Astrocyte (in vitro differentiated cells and primary cell): ENCODE results near the gene AUTS2. TPM values are rescaled to one million over a fixed set of nuclear protein-coding genes. Genes with fewer than 3 reads are reported as not detected.

Experiments used
- DNase-seq: peaks from one replicate; pipeline ENCODE4 v3.0.0-alpha.2; 2010; ENCODE audit warnings: low read depth
- FAIRE-seq: peaks from 2 replicates; lab custom pipeline; 2011; peaks lifted over from hg19 to GRCh38; lab: Jason Lieb, UNC
- H2AFZ ChIP-seq: 2 replicates; pipeline ENCODE4 v1.6.0; 2012; ENCODE audit warnings: low read depth, low read length, inconsistent platforms
- H3K27ac ChIP-seq: 2 replicates; pipeline ENCODE4 v1.5.1; 2011; ENCODE audit warnings: low read depth, low read length, inconsistent platforms
- H3K27me3 ChIP-seq: 2 replicates; pipeline ENCODE4 v1.6.0; 2011; ENCODE audit warnings: low read length, inconsistent platforms; ENCODE audit not compliant: insufficient read depth
- H3K36me3 ChIP-seq: 2 replicates; pipeline ENCODE4 v1.5.1; 2011; ENCODE audit warnings: low read length, inconsistent platforms; ENCODE audit not compliant: insufficient read depth
- H3K4me1 ChIP-seq: 2 replicates; pipeline ENCODE4 v1.5.1; 2011; ENCODE audit warnings: low read length, inconsistent platforms; ENCODE audit not compliant: insufficient read depth
- H3K4me2 ChIP-seq: 2 replicates; pipeline ENCODE4 v1.6.0; 2012; ENCODE audit warnings: low read length, inconsistent platforms
- H3K4me3 ChIP-seq: 2 replicates; pipeline ENCODE4 v1.5.1; 2011; ENCODE audit warnings: low read depth, mild to moderate bottlenecking, low read length, inconsistent platforms; ENCODE audit not compliant: insufficient read depth
- H3K79me2 ChIP-seq: 2 replicates; pipeline ENCODE4 v1.6.0; 2012; ENCODE audit warnings: mild to moderate bottlenecking, low read length, inconsistent platforms; ENCODE audit not compliant: insufficient read depth
- H3K9ac ChIP-seq: 2 replicates; pipeline ENCODE4 v1.6.0; 2012; ENCODE audit warnings: mild to moderate bottlenecking, low read length, inconsistent platforms
- H3K9me3 ChIP-seq: 2 replicates; pipeline ENCODE4 v1.5.1; 2012; ENCODE audit warnings: low read depth, mild to moderate bottlenecking, low read length, inconsistent platforms; ENCODE audit not compliant: insufficient read depth
- H4K20me1 ChIP-seq: 2 replicates; pipeline ENCODE4 v1.6.0; 2012; ENCODE audit warnings: low read length, inconsistent platforms; ENCODE audit not compliant: insufficient read depth
- H3K27ac Mint-ChIP-seq: one replicate; pipeline ENCODE4 v1.8.0; 2021; ENCODE audit warnings: mild to moderate bottlenecking, mixed read lengths; ENCODE audit not compliant: unreplicated experiment
- H3K27me3 Mint-ChIP-seq: one replicate; pipeline ENCODE4 v1.8.0; 2021; ENCODE audit warnings: low read depth, mixed read lengths; ENCODE audit not compliant: unreplicated experiment
- H3K36me3 Mint-ChIP-seq: one replicate; pipeline ENCODE4 v1.8.0; 2021; ENCODE audit warnings: low read depth, mixed read lengths; ENCODE audit not compliant: unreplicated experiment
- H3K4me1 Mint-ChIP-seq: one replicate; pipeline ENCODE4 v1.8.0; 2021; ENCODE audit warnings: low read depth, mixed read lengths; ENCODE audit not compliant: unreplicated experiment
- H3K4me3 Mint-ChIP-seq: one replicate; pipeline ENCODE4 v1.8.0; 2021; ENCODE audit warnings: mild to moderate bottlenecking, moderate library complexity, mixed read lengths; ENCODE audit not compliant: unreplicated experiment
- H3K9me3 Mint-ChIP-seq: one replicate; pipeline ENCODE4 v1.8.0; 2021; ENCODE audit warnings: mild to moderate bottlenecking, mixed read lengths; ENCODE audit not compliant: unreplicated experiment
- CTCF ChIP-seq: IDR thresholded peaks from 2 replicates; pipeline ENCODE4 v1.5.1; 2011; ENCODE audit warnings: low read depth, mild to moderate bottlenecking, inconsistent platforms, low read length, moderate library complexity; ENCODE audit not compliant: insufficient read depth
- EZH2 ChIP-seq: IDR thresholded peaks from 2 replicates; pipeline ENCODE4 v1.6.1; 2012; ENCODE audit warnings: mild to moderate bottlenecking, low read length, inconsistent platforms; ENCODE audit not compliant: insufficient read depth
- total RNA-seq: library from RNA; stranded (reverse); gene quantifications from 2 replicates; pipeline ENCODE4 v1.2.1, GENCODE V29; 2021

The AUTS2 gene
- total RNA-seq, 1 donor from 2014 or later, result 73.2 TPM

GRCh38 chr7:70619659-70620058 is 1021.4 kb downstream of the AUTS2 start:
- Mint-ChIP-seq H3K36me3 (no peaks in the 10 kb centered on the region), H3K27ac (no peak overlapping the region), H3K27me3 (peaks cover 2% of the 10 kb centered on the region), H3K4me3 (no peak overlapping the region), H3K9me3 (peaks cover 3% of the 10 kb centered on the region), H3K4me1 (peaks cover 24% of the 10 kb centered on the region)
- no peak overlapping the region for H3K4me3 ChIP-seq
- H4K20me1 ChIP-seq, result no peaks in the 10 kb centered on the region
- no peak for DNase-seq
- no peaks in the 10 kb centered on the region for H3K9me3 ChIP-seq
- H2AFZ ChIP-seq, result no peak overlapping the region
- no peaks in the 10 kb centered on the region for H3K27me3 ChIP-seq
- H3K4me1 ChIP-seq, result peaks cover 2% of the 10 kb centered on the region
- H3K79me2 ChIP-seq, result no peaks in the 10 kb centered on the region
- no peak for FAIRE-seq
- H3K27ac ChIP-seq, result no peak overlapping the region
- no peak overlapping the region for H3K4me2 ChIP-seq
- H3K36me3 ChIP-seq, result no peaks in the 10 kb centered on the region
- H3K9ac ChIP-seq, result no peak overlapping the region
- no peak for TF ChIP-seq EZH2
- no peak for TF ChIP-seq CTCF

- Mint-ChIP-seq H3K4me3 (no peak overlapping the region), H3K36me3 (no peaks in the 10 kb centered on the region), H3K9me3 (peaks cover 3% of the 10 kb centered on the region), H3K4me1 (peaks cover 20% of the 10 kb centered on the region), H3K27me3 (peaks cover 2% of the 10 kb centered on the region), H3K27ac (no peak overlapping the region)
- Histone ChIP-seq H3K36me3 (no peaks in the 10 kb centered on the region), H3K27me3 (no peaks in the 10 kb centered on the region), H3K4me2 (no peak overlapping the region), H3K9me3 (no peaks in the 10 kb centered on the region), H3K4me3 (no peak overlapping the region), H4K20me1 (no peaks in the 10 kb centered on the region), H3K9ac (no peak overlapping the region), H3K27ac (no peak overlapping the region), H3K4me1 (no peaks in the 10 kb centered on the region), H2AFZ (no peak overlapping the region), H3K79me2 (no peaks in the 10 kb centered on the region)
- no peak for FAIRE-seq
- no peak for DNase-seq
- no peak for TF ChIP-seq EZH2
- TF ChIP-seq CTCF, result no peak
These were observed 1022.2 kb downstream of the AUTS2 start for GRCh38 chr7:70620333-70621055.

DNA sequence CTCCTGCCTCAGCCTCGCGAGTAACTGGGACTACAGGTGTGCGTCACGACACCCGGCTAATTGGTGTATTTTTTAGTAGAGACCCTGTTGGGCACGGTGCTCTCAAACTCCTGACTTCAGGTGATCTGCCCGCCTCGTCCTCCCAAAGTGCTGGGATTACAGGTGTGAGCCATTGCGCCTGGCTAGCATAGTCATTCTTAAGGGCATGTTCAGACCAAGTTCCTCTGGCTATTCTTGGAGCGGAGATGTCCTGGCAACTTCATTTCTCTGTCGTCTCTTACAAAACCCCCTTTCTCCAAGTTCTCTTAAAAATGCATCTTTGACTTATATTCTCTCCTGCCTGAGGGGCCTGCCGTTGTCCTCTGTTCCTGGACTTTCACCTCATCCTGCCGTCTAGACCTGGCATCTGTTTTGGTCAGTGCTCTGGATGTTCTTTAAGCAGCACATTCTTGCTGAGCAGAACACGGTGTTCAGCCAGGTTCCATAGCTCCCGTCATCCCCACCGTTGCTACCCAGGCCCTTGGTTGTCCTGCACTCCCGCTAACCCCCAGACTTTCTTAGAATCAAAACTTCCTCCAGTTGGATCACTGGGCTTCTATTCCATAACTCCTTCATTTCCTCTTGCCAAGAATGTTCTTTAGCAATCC is 1023.8 kb downstream of the AUTS2 start:
- H3K4me1 Mint-ChIP-seq, result peaks cover 20% of the 10 kb centered on the region
- Histone ChIP-seq H3K4me1 (no peaks in the 10 kb centered on the region), H3K9ac (no peak overlapping the region), H3K27ac (no peak overlapping the region), H3K27me3 (no peaks in the 10 kb centered on the region), H3K4me3 (no peak overlapping the region), H4K20me1 (no peaks in the 10 kb centered on the region), H2AFZ (no peak overlapping the region), H3K9me3 (no peaks in the 10 kb centered on the region), H3K4me2 (no peak overlapping the region), H3K79me2 (no peaks in the 10 kb centered on the region), H3K36me3 (no peaks in the 10 kb centered on the region)
- H3K27me3 Mint-ChIP-seq, result no peaks in the 10 kb centered on the region
- peaks cover 1% of the 10 kb centered on the region for H3K36me3 Mint-ChIP-seq
- no peak overlapping the region for H3K4me3 Mint-ChIP-seq
- FAIRE-seq (no peak), DNase-seq (no peak)
- TF ChIP-seq CTCF, result no peak
- no peak for TF ChIP-seq EZH2
- H3K9me3 Mint-ChIP-seq, result peaks cover 3% of the 10 kb centered on the region
- H3K27ac Mint-ChIP-seq, result no peak overlapping the region
